HL-60/S4 (cell line): ENCODE measurements around the gene PINLYP.
"Not testable (repeated sequence)": the region's sequence is repeated elsewhere in the genome, so short reads cannot be mapped to it uniquely, and the experiment has no call there.

Source experiments
- in situ Hi-C: fragments of 300-500 bp; cut with MboI; formaldehyde crosslinking; loops from 2 replicates; pipeline ENCODE4 v1.14.3; 2022; ENCODE audit warnings: low sequenced_read_pairs

Gene PINLYP

GRCh38 chr19:43547926-43548325, 27.7 kb upstream of the PINLYP start:
- in situ Hi-C loops: not testable (repeated sequence)

GRCh38 chr19:43548706-43549105, 26.9 kb upstream of the PINLYP start:
- in situ Hi-C loops: no loop called here

- in situ Hi-C loops: no loop called here
Measured at GRCh38 chr19:43551399-43552197, 24.0 kb upstream of the PINLYP start.

GRCh38 chr19:43552198-43552450, 23.5 kb upstream of the PINLYP start:
- in situ Hi-C loops: no loop called here

- in situ Hi-C loops: no loop called here
Measured at GRCh38 chr19:43552616-43553015, 23.0 kb upstream of the PINLYP start.

- in situ Hi-C loops: no loop called here
Measured at GRCh38 chr19:43553656-43554055, 21.9 kb upstream of the PINLYP start.

- in situ Hi-C loops: no loop called here
Measured at GRCh38 chr19:43554317-43554895, 21.2 kb upstream of the PINLYP start.

GRCh38 chr19:43555185-43555770, 20.3 kb upstream of the PINLYP start:
- in situ Hi-C loops: no loop called here

- in situ Hi-C loops: no loop called here
Measured at GRCh38 chr19:43560687-43561086, 14.9 kb upstream of the PINLYP start.

GRCh38 chr19:43561139-43561970, 14.2 kb upstream of the PINLYP start:
- in situ Hi-C loops: no loop called here

GRCh38 chr19:43562226-43562697, 13.3 kb upstream of the PINLYP start:
- in situ Hi-C loops: no loop called here

- in situ Hi-C loops: no loop called here
Measured at GRCh38 chr19:43562698-43563241, 12.8 kb upstream of the PINLYP start.

GRCh38 chr19:43563816-43564457, 11.7 kb upstream of the PINLYP start:
- in situ Hi-C loops: no loop called here

- in situ Hi-C loops: no loop called here
Measured at GRCh38 chr19:43564800-43565199, 10.8 kb upstream of the PINLYP start.

- in situ Hi-C loops: no loop called here
Measured at GRCh38 chr19:43569657-43570056, 5.9 kb upstream of the PINLYP start.

- in situ Hi-C loops: no loop called here
Measured at GRCh38 chr19:43570174-43570791, 5.3 kb upstream of the PINLYP start.

GRCh38 chr19:43572171-43572588, 3.4 kb upstream of the PINLYP start:
- in situ Hi-C loops: no loop called here

GRCh38 chr19:43574424-43575155, 1.0 kb upstream of the PINLYP start:
- in situ Hi-C loops: no loop called here
